ENCODE measurements around the gene KCNK13. TPM values are rescaled to one million over a fixed set of nuclear protein-coding genes. Genes with fewer than 3 reads are reported as not detected.
"Not testable (repeated sequence)": the region's sequence is repeated elsewhere in the genome, so short reads cannot be mapped to it uniquely, and the experiment has no call there.

Gene KCNK13
- total and polyA plus RNA-seq, 9 of the 15 experiments (the other 6 are each of a cell fraction or from before 2014, with no cell fraction given) = 0.03 to 0.05 TPM; not detected in 7

DNA sequence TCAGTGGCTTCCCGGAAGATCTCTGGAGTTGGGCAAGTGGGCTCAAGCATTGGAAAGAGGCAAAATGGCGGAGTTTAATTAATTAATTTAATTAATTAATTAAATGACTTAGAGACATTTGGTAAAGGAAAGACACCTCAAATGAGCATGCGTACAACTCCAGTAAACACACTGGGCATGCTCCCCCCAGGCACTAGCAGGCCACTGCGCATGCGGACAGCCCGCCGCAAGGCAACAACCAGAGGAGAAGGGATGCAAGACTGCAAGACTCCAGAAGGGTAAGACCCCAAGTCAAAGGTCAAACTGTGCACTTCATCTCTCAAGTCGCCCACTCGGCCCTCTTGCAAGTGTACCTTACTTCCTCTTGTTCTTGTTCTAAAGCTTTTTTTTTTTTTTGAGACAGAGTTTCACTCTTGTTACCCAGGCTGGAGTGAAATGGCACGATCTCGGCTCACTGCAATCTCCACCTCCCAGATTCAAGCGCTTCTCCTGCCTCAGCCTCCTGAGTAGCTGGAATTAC, 136.8 kb downstream of the KCNK13 start:
- peak; percentile 55 to 62; a peak in 3 of 4 replicates for TF ChIP-seq NRF1 (conservative IDR thresholded peaks at IDR 0.05 in 1 of 2, IDR thresholded peaks at IDR 0.05 in 1 of 2)
- TF ChIP-seq TRIM28 (IDR thresholded peaks at IDR 0.05) = no peak
- TF ChIP-seq, protein P1, sequence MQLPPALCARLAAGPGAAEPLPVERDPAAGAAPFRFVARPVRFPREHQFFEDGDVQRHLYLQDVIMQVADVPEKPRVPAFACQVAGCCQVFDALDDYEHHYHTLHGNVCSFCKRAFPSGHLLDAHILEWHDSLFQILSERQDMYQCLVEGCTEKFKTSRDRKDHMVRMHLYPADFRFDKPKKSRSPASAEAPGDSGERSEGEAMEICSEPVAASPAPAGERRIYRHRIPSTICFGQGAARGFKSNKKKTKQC (CRISPR knock-in tag; IDR thresholded peaks at IDR 0.05) = no peak
- POLR2A ChIA-PET = no interaction called here

DNA sequence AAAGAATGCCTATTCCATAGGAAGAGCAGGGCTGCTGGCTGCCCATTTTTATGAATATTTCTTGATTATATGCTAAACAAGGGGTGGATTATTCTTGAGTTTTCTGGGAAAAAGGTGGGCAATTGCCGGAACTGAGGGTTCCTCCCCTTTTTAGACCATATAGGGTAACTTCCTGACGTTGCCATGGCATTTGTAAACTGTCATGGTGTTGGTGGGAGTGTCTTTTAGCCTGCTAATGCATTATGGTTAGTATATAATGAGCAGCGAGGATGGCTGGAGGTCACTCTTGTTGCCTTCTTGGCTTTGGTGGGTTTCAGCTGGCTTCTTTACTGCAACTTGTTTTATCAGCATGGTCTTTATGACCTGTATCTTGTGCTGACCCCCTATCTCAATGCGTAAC, 138.8 kb downstream of the KCNK13 start:
- H3K27ac ChIP-seq (ENCODE audit: extremely low read depth, low read depth, low read length); H2AFZ ChIP-seq (ENCODE audit: low read depth, low read length); H3K4me3 ChIP-seq; ATAC-seq; CTCF ChIA-PET (ENCODE audit: low intra/inter-chr PET ratio); in situ Hi-C loops (cut with MboI); H3K79me2 ChIP-seq (ENCODE audit: control insufficient read depth, insufficient read depth, low read length); intact Hi-C loops (cut with micrococcal nuclease); H3K4me2 ChIP-seq (ENCODE audit: insufficient read depth, low read length); FAIRE-seq; H3K36me3 ChIP-seq (ENCODE audit: control insufficient read depth, insufficient read depth, low read length); H4K20me1 ChIP-seq (replicated peaks; ENCODE audit: control insufficient read depth, insufficient read depth, low read length); H3K9me3 ChIP-seq (replicated peaks; ENCODE audit: control insufficient read depth, insufficient read depth, low read depth, low read length); POLR2A ChIA-PET; H3K9me1 ChIP-seq (ENCODE audit: control insufficient read depth, insufficient read depth, low read length); H3K9ac ChIP-seq (ENCODE audit: insufficient read depth in 1 of 2, low read depth in 2 of 2, low read length in 2 of 2); H3K4me1 ChIP-seq (replicated peaks in 1 of 2; ENCODE audit: control insufficient read depth in 2 of 2, insufficient read depth in 2 of 2, low read length in 2 of 2); DNase-seq (ENCODE audit: extremely low read depth in 1 of 4, low spot score in 3 of 4); BruUV-seq (replicated peaks): not testable (repeated sequence)
- H3K27me3 ChIP-seq (ENCODE audit: control insufficient read depth in 2 of 2, insufficient read depth in 2 of 2, low read length in 2 of 2) = peaks cover 0 to 16% of the 10 kb centered on the region in 2 experiments; a peak in 2 of 5 replicates
- peak in 1 of 2 experiments; percentile 39; a peak in 1 of 4 replicates for TF ChIP-seq SRF (CRISPR knock-in tag; IDR thresholded peaks at IDR 0.05)
- TF ChIP-seq RFX1 (IDR thresholded peaks at IDR 0.05) = peak; percentile 48; the same call in 1 of the 2 replicates
- 0% methylated on average over 4 of the region's 4 CpGs for WGBS (ENCODE audit: insufficient coverage, low coverage, missing lambda C conversion rate)

More for the DNA sequence above, 136.8 kb downstream of the KCNK13 start:
- Histone ChIP-seq H3K36me3 (ENCODE audit: control insufficient read depth, insufficient read depth, low read length) (no peaks in the 10 kb centered on the region), H2AFZ (ENCODE audit: low read depth, low read length) (no peak overlapping the region), H4K20me1 (replicated peaks; ENCODE audit: control insufficient read depth, insufficient read depth, low read length) (no peaks in the 10 kb centered on the region), H3K4me2 (ENCODE audit: insufficient read depth, low read length) (no peak overlapping the region), H3K27ac (ENCODE audit: extremely low read depth, low read depth, low read length) (no peak overlapping the region), H3K9me3 (replicated peaks; ENCODE audit: control insufficient read depth, insufficient read depth, low read depth, low read length) (no peaks in the 10 kb centered on the region), H3K4me1 (replicated peaks in 1 of 2; ENCODE audit: control insufficient read depth in 2 of 2, insufficient read depth in 2 of 2, low read length in 2 of 2) (no peaks in the 10 kb centered on the region), H3K27me3 (ENCODE audit: control insufficient read depth in 2 of 2, insufficient read depth in 2 of 2, low read length in 2 of 2) (peaks cover 0 to 16% of the 10 kb centered on the region in 2 experiments; a peak in 2 of 5 replicates), H3K9me1 (ENCODE audit: control insufficient read depth, insufficient read depth, low read length) (no peaks in the 10 kb centered on the region), H3K9ac (ENCODE audit: insufficient read depth in 1 of 2, low read depth in 2 of 2, low read length in 2 of 2) (no peak overlapping the region), H3K79me2 (ENCODE audit: control insufficient read depth, insufficient read depth, low read length) (no peaks in the 10 kb centered on the region), H3K4me3 (no peak overlapping the region)
- FAIRE-seq (no peak), ATAC-seq (no peak), DNase-seq (ENCODE audit: extremely low read depth in 1 of 4, low spot score in 3 of 4) (no peak)
- WGBS (ENCODE audit: insufficient coverage, low coverage, missing lambda C conversion rate) = 17% methylated on average over 11 of the region's 12 CpGs
- no TSS peak for BruUV-seq (replicated peaks)
- in situ Hi-C loops (cut with MboI) (no loop called here), intact Hi-C loops (cut with micrococcal nuclease) (no loop called here)
- CTCF ChIA-PET (ENCODE audit: low intra/inter-chr PET ratio) = interaction anchor here (0.6 kb wide), 1 partner anchor 1746 kb away, joined by 3 read pairs; no protein-coding TSS in a partner anchor
